Neural progenitor cell (in vitro differentiated cells): Measurements from ENCODE around the gene NELFCD. TPM values are rescaled to one million over a fixed set of nuclear protein-coding genes. Genes with fewer than 3 reads are reported as not detected.
"Not testable (repeated sequence)": the region's sequence is repeated elsewhere in the genome, so short reads cannot be mapped to it uniquely, and the experiment has no call there.

Experiments used
- DNase-seq: peaks from one replicate; pipeline ENCODE4 v3.0.0-alpha.2; 2016; ENCODE audit warnings: low spot score
- H2AFZ ChIP-seq: fragments of 200-600 bp; sonication (generic); replicated peaks from 2 replicates; pipeline ENCODE4 v1.6.1; 2016; ENCODE audit warnings: antibody characterized with exemption
- H3F3A ChIP-seq: fragments of 200-600 bp; sonication (generic); 2 replicates; pipeline ENCODE4 v1.6.1; 2016; ENCODE audit warnings: antibody characterized with exemption, low read depth
- H3K27ac ChIP-seq: fragments of 200-600 bp; sonication (generic); 2 replicates; pipeline ENCODE4 v1.5.1; 2016; ENCODE audit warnings: mild to moderate bottlenecking
- H3K27me3 ChIP-seq: fragments of 200-600 bp; sonication (generic); 2 replicates; pipeline ENCODE4 v1.6.1; 2016; ENCODE audit warnings: mild to moderate bottlenecking, moderate library complexity
- H3K36me3 ChIP-seq: fragments of 200-600 bp; sonication (generic); 2 replicates; pipeline ENCODE4 v1.5.1; 2016
- H3K4me1 ChIP-seq: fragments of 200-600 bp; sonication (generic); 2 replicates; pipeline ENCODE4 v1.6.1; 2016; ENCODE audit warnings: mixed run types
- H3K4me2 ChIP-seq: fragments of 200-600 bp; sonication (generic); 2 replicates; pipeline ENCODE4 v1.6.1; 2016
- H3K4me3 ChIP-seq: fragments of 200-600 bp; sonication (generic); 2 replicates; pipeline ENCODE4 v1.5.1; 2016
- H3K79me2 ChIP-seq: fragments of 200-600 bp; sonication (generic); 2 replicates; pipeline ENCODE4 v1.6.1; 2016; ENCODE audit warnings: low read depth
- H3K9ac ChIP-seq: fragments of 200-600 bp; sonication (generic); 2 replicates; pipeline ENCODE4 v1.6.1; 2016
- H3K9me3 ChIP-seq: fragments of 200-600 bp; sonication (generic); 2 replicates; pipeline ENCODE4 v1.5.1; 2016; ENCODE audit warnings: low read depth
- H4K20me1 ChIP-seq: fragments of 200-600 bp; sonication (generic); 2 replicates; pipeline ENCODE4 v1.6.1; 2016; ENCODE audit warnings: low read depth
- H3K27ac Mint-ChIP-seq: 3 replicates; pipeline ENCODE4 v1.8.0; 2021; ENCODE audit warnings: mixed read lengths
- H3K27me3 Mint-ChIP-seq: 2 replicates; pipeline ENCODE4 v1.8.0; 2022; ENCODE audit warnings: low read depth, mild to moderate bottlenecking, inconsistent platforms, moderate library complexity, mixed read lengths; ENCODE audit not compliant: insufficient read depth
- H3K36me3 Mint-ChIP-seq: 3 replicates; pipeline ENCODE4 v1.8.0; 2021; ENCODE audit warnings: mixed read lengths
- H3K4me1 Mint-ChIP-seq: 3 replicates; pipeline ENCODE4 v1.8.0; 2021; ENCODE audit warnings: mixed read lengths
- H3K4me3 Mint-ChIP-seq: 3 replicates; pipeline ENCODE4 v1.8.0; 2021; ENCODE audit warnings: mild to moderate bottlenecking, moderate library complexity, mixed read lengths
- H3K9me3 Mint-ChIP-seq: 3 replicates; pipeline ENCODE4 v1.8.0; 2020; ENCODE audit warnings: mixed read lengths
- EZH2 ChIP-seq: fragments of 200-600 bp; sonication (generic); IDR thresholded peaks from 2 replicates; pipeline ENCODE4 v1.6.1; 2017; ENCODE audit warnings: antibody characterized with exemption, mild to moderate bottlenecking, moderate library complexity
- EZH2phosphoT487 ChIP-seq: fragments of 200-600 bp; sonication (generic); IDR thresholded peaks from 2 replicates; pipeline ENCODE4 v1.6.1; 2017; ENCODE audit warnings: antibody characterized with exemption
- total RNA-seq: library from RNA; depleted of rRNA; stranded (reverse); fragments of >200 nt; gene quantifications from 2 replicates; pipeline ENCODE4 v1.2.3, GENCODE V29; 2015; ENCODE audit warnings: low replicate concordance
- TF ChIP-seq, protein P1 (sequence below): fragments of 200-600 bp; sonication (generic); IDR thresholded peaks from 2 replicates; pipeline ENCODE4 v1.5.1; 2017; ENCODE audit warnings: antibody characterized with exemption, mild to moderate bottlenecking

Gene NELFCD
- total RNA-seq, 1 donor from 2014 or later = 58.9 TPM

- no peaks in the 10 kb centered on the region for H3K9me3 Mint-ChIP-seq
- peaks cover 5% of the 10 kb centered on the region for H4K20me1 ChIP-seq
- peaks cover 16% of the 10 kb centered on the region for H3K36me3 Mint-ChIP-seq
- H2AFZ ChIP-seq = no peak overlapping the region
- no peak overlapping the region for H3K4me2 ChIP-seq
- no peaks in the 10 kb centered on the region for H3K36me3 ChIP-seq
- H3K79me2 ChIP-seq = peaks cover 46% of the 10 kb centered on the region
- H3F3A ChIP-seq = peaks cover 19% of the 10 kb centered on the region
- H3K27me3 Mint-ChIP-seq = no peaks in the 10 kb centered on the region
- peaks cover 27% of the 10 kb centered on the region for H3K4me1 Mint-ChIP-seq
- H3K9ac ChIP-seq = no peak overlapping the region
- no peak for DNase-seq
- no peaks in the 10 kb centered on the region for H3K9me3 ChIP-seq
- H3K27me3 ChIP-seq = no peaks in the 10 kb centered on the region
- TF ChIP-seq EZH2 (no peak), EZH2phosphoT487 (no peak)
- TF ChIP-seq, protein P1, sequence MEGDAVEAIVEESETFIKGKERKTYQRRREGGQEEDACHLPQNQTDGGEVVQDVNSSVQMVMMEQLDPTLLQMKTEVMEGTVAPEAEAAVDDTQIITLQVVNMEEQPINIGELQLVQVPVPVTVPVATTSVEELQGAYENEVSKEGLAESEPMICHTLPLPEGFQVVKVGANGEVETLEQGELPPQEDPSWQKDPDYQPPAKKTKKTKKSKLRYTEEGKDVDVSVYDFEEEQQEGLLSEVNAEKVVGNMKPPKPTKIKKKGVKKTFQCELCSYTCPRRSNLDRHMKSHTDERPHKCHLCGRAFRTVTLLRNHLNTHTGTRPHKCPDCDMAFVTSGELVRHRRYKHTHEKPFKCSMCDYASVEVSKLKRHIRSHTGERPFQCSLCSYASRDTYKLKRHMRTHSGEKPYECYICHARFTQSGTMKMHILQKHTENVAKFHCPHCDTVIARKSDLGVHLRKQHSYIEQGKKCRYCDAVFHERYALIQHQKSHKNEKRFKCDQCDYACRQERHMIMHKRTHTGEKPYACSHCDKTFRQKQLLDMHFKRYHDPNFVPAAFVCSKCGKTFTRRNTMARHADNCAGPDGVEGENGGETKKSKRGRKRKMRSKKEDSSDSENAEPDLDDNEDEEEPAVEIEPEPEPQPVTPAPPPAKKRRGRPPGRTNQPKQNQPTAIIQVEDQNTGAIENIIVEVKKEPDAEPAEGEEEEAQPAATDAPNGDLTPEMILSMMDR = no peak
- no peak overlapping the region for H3K4me3 Mint-ChIP-seq
- H3K4me1 ChIP-seq = peaks cover 17% of the 10 kb centered on the region
- H3K4me3 ChIP-seq = no peak overlapping the region
- H3K27ac ChIP-seq = no peak overlapping the region
- H3K27ac Mint-ChIP-seq = no peak overlapping the region
Measured at GRCh38 chr20:59037386-59037785, 56.3 kb downstream of the NELFCD start.

DNA sequence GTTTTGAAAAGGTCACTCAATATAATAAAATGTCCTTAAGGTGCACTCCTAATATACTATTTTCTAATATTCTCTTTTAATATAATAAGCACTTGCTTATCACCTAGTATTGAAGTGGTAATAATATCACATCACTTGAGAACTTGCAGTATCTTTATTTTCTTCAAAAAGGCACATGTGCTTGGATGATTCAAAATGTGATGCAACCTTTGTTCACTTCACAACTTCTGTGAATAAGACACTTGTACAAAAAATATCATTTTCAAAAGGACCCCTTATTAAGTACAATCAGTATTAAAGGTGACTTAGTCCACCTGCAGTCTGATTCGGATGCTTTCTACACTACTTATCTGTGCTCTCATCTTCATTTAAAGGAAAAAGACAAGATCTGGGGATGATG, 58.2 kb downstream of the NELFCD start:
- peaks cover 26% of the 10 kb centered on the region for H3K4me1 Mint-ChIP-seq
- Histone ChIP-seq H3K27ac (no peak overlapping the region), H3K4me1 (peaks cover 11% of the 10 kb centered on the region), H3K79me2 (peaks cover 48% of the 10 kb centered on the region), H3K4me3 (no peak overlapping the region), H3F3A (peaks cover under 1% of the 10 kb centered on the region), H4K20me1 (peaks cover 5% of the 10 kb centered on the region), H3K9me3 (no peaks in the 10 kb centered on the region), H3K27me3 (no peaks in the 10 kb centered on the region), H3K9ac (no peak overlapping the region), H2AFZ (no peak overlapping the region), H3K4me2 (no peak overlapping the region), H3K36me3 (no peaks in the 10 kb centered on the region)
- H3K27ac Mint-ChIP-seq = no peak overlapping the region
- no peaks in the 10 kb centered on the region for H3K9me3 Mint-ChIP-seq
- H3K36me3 Mint-ChIP-seq = peaks cover 16% of the 10 kb centered on the region
- peaks cover 3% of the 10 kb centered on the region for H3K27me3 Mint-ChIP-seq
- no peak overlapping the region for H3K4me3 Mint-ChIP-seq
- DNase-seq = no peak
- TF ChIP-seq, protein P1 = no peak
- TF ChIP-seq EZH2 (no peak), EZH2phosphoT487 (no peak)

GRCh38 chr20:59040667-59041066, 59.6 kb downstream of the NELFCD start:
- peaks cover 3% of the 10 kb centered on the region for H3K27me3 Mint-ChIP-seq
- Histone ChIP-seq H2AFZ (no peak overlapping the region), H3K9me3 (no peaks in the 10 kb centered on the region), H3K27ac (no peak overlapping the region), H3K27me3 (no peaks in the 10 kb centered on the region), H4K20me1 (peaks cover 5% of the 10 kb centered on the region), H3K4me2 (no peak overlapping the region), H3K36me3 (no peaks in the 10 kb centered on the region), H3K79me2 (peaks cover 48% of the 10 kb centered on the region), H3K9ac (no peak overlapping the region), H3K4me1 (peaks cover 11% of the 10 kb centered on the region), H3K4me3 (no peak overlapping the region), H3F3A (no peaks in the 10 kb centered on the region)
- peaks cover 26% of the 10 kb centered on the region for H3K4me1 Mint-ChIP-seq
- no peak overlapping the region for H3K27ac Mint-ChIP-seq
- H3K4me3 Mint-ChIP-seq = peak overlapping the region; percentile 54
- no peak for DNase-seq
- no peaks in the 10 kb centered on the region for H3K9me3 Mint-ChIP-seq
- peaks cover 14% of the 10 kb centered on the region for H3K36me3 Mint-ChIP-seq
- no peak for TF ChIP-seq EZH2
- TF ChIP-seq, protein P1 = no peak
- no peak for TF ChIP-seq EZH2phosphoT487

- H3K27me3 ChIP-seq, H4K20me1 ChIP-seq, H3K27ac ChIP-seq, H3K9me3 Mint-ChIP-seq, H3K27ac Mint-ChIP-seq, H2AFZ ChIP-seq, H3K9me3 ChIP-seq, H3K36me3 ChIP-seq, H3K27me3 Mint-ChIP-seq, H3K9ac ChIP-seq, H3F3A ChIP-seq, DNase-seq: not testable (repeated sequence)
- peak overlapping the region; percentile 54 for H3K4me3 Mint-ChIP-seq
- H3K4me1 ChIP-seq = peaks cover 11% of the 10 kb centered on the region
- H3K4me1 Mint-ChIP-seq = peaks cover 26% of the 10 kb centered on the region
- H3K36me3 Mint-ChIP-seq = peaks cover 11% of the 10 kb centered on the region
- H3K79me2 ChIP-seq = peaks cover 48% of the 10 kb centered on the region
- H3K4me2 ChIP-seq = peak overlapping the region; percentile 82
- peak overlapping the region; percentile 54 for H3K4me3 ChIP-seq
Measured at GRCh38 chr20:59041487-59041886, 60.4 kb downstream of the NELFCD start.
